IgD-negative memory B cell (primary cell): ENCODE measurements around the gene MAP2K4. TPM values are rescaled to one million over a fixed set of nuclear protein-coding genes. Genes with fewer than 3 reads are reported as not detected.

Experiments
- polyA plus RNA-seq: library from polyadenylated mRNA; unstranded; fragments of 300-500 nt; fragmentation: Illumina TruSeq; gene quantifications from one replicate; pipeline ENCODE4 v1.2.3, GENCODE V29; 2021

MAP2K4 gene
- polyA plus RNA-seq, 1 donor from 2014 or later: 16.2 TPM

Other genes with a start within 250 kb of the MAP2K4 start
- gene ZNF18, start 23.4 kb upstream of the MAP2K4 start, polyA plus RNA-seq: 6.8 TPM